ENCODE results near the gene NOC4L.

The NOC4L gene

GRCh38 chr12:132171293-132171967 lies 27.2 kb downstream of the NOC4L start:
- DNase-seq: no peak

- DNase-seq: no peak
Observed at GRCh38 chr12:132171968-132172521, 27.8 kb downstream of the NOC4L start.

- DNase-seq: no peak
Observed at GRCh38 chr12:132172619-132173018, 28.4 kb downstream of the NOC4L start.

- DNase-seq: no peak
Observed at GRCh38 chr12:132173135-132174014, 29.1 kb downstream of the NOC4L start.

- no peak for DNase-seq
Observed at GRCh38 chr12:132174015-132174838, 30.0 kb downstream of the NOC4L start.

- no peak for DNase-seq
Observed at GRCh38 chr12:132174839-132175490, 30.7 kb downstream of the NOC4L start.

GRCh38 chr12:132175496-132176384 lies 31.5 kb downstream of the NOC4L start:
- no peak for DNase-seq

- DNase-seq: no peak
Observed at GRCh38 chr12:132176385-132176919, 32.2 kb downstream of the NOC4L start.

GRCh38 chr12:132176920-132177551 lies 32.8 kb downstream of the NOC4L start:
- no peak for DNase-seq

- no peak for DNase-seq
Observed at GRCh38 chr12:132178316-132178715, 34.1 kb downstream of the NOC4L start.

- DNase-seq: no peak
Observed at GRCh38 chr12:132178801-132179401, 34.6 kb downstream of the NOC4L start.

GRCh38 chr12:132179431-132180362 lies 35.4 kb downstream of the NOC4L start:
- DNase-seq: no peak

GRCh38 chr12:132180648-132181546 lies 36.6 kb downstream of the NOC4L start:
- no peak for DNase-seq

- no peak for DNase-seq
Observed at GRCh38 chr12:132181570-132182200, 37.4 kb downstream of the NOC4L start.

- DNase-seq: no peak
Observed at GRCh38 chr12:132182206-132182710, 38.0 kb downstream of the NOC4L start.

- DNase-seq: no peak
Observed at GRCh38 chr12:132182711-132183365, 38.6 kb downstream of the NOC4L start.

- DNase-seq: no peak
Observed at GRCh38 chr12:132185705-132186104, 41.4 kb downstream of the NOC4L start.

Measured in right forelimb (tissue), 1 donor.